ENCODE data around the gene PSMB8.
A peak's percentile ranks its signal among the peaks of the same experiment; 100 is the strongest.

PSMB8 gene

GRCh38 chr6:32827025-32827424 lies 16.8 kb downstream of the PSMB8 start:
- TF ChIP-seq EZH2phosphoT487 (IDR thresholded peaks at IDR 0.05; ENCODE audit: borderline replicate concordance, low read length) (no peak), CTCF (IDR thresholded peaks at IDR 0.05; ENCODE audit: low read depth, low read length, poor library complexity, severe bottlenecking) (no peak)
- Histone ChIP-seq H3K4me3 (ENCODE audit: low read length) (no peak overlapping the region), H3K27me3 (ENCODE audit: control insufficient read depth, low read length) (no peaks in the 10 kb centered on the region), H3K4me1 (ENCODE audit: control insufficient read depth, low read length) (peaks cover 1% of the 10 kb centered on the region), H3K4me2 (ENCODE audit: low read length) (no peak overlapping the region), H3K27ac (ENCODE audit: low read depth, low read length) (no peak overlapping the region), H4K20me1 (ENCODE audit: control insufficient read depth, insufficient read depth, low read depth, low read length) (no peaks in the 10 kb centered on the region), H3K9me2 (replicated peaks; ENCODE audit: control insufficient read depth, low read length) (no peaks in the 10 kb centered on the region), H3K79me2 (ENCODE audit: control insufficient read depth, low read length) (no peaks in the 10 kb centered on the region), H3K9me3 (ENCODE audit: control insufficient read depth, insufficient read depth, low read length) (no peaks in the 10 kb centered on the region), H3F3A (ENCODE audit: control insufficient read depth, insufficient read depth) (no peaks in the 10 kb centered on the region; the same call in 1 of the 2 replicates), H3K36me3 (ENCODE audit: control insufficient read depth, low read length) (peaks cover 37% of the 10 kb centered on the region)

- Histone ChIP-seq H3K27ac (ENCODE audit: low read depth, low read length) (no peak overlapping the region), H3K79me2 (ENCODE audit: control insufficient read depth, low read length) (no peaks in the 10 kb centered on the region), H3K9me3 (ENCODE audit: control insufficient read depth, insufficient read depth, low read length) (no peaks in the 10 kb centered on the region), H3K4me3 (ENCODE audit: low read length) (no peak overlapping the region), H4K20me1 (ENCODE audit: control insufficient read depth, insufficient read depth, low read depth, low read length) (no peaks in the 10 kb centered on the region), H3F3A (ENCODE audit: control insufficient read depth, insufficient read depth) (no peaks in the 10 kb centered on the region; the same call in 1 of the 2 replicates), H3K4me1 (ENCODE audit: control insufficient read depth, low read length) (peaks cover 12% of the 10 kb centered on the region), H3K36me3 (ENCODE audit: control insufficient read depth, low read length) (peaks cover 27% of the 10 kb centered on the region), H3K4me2 (ENCODE audit: low read length) (no peak overlapping the region), H3K27me3 (ENCODE audit: control insufficient read depth, low read length) (no peaks in the 10 kb centered on the region), H3K9me2 (replicated peaks; ENCODE audit: control insufficient read depth, low read length) (no peaks in the 10 kb centered on the region)
- peak; percentile 20 for TF ChIP-seq CTCF (IDR thresholded peaks at IDR 0.05; ENCODE audit: low read depth, low read length, poor library complexity, severe bottlenecking)
- no peak for TF ChIP-seq EZH2phosphoT487 (IDR thresholded peaks at IDR 0.05; ENCODE audit: borderline replicate concordance, low read length)
Observed at GRCh38 chr6:32825966-32826365, 17.9 kb downstream of the PSMB8 start.

GRCh38 chr6:32819729-32820128 lies 24.1 kb downstream of the PSMB8 start:
- H3K9me3 ChIP-seq (ENCODE audit: control insufficient read depth, insufficient read depth, low read length), result no peaks in the 10 kb centered on the region
- no peak overlapping the region for H3K27ac ChIP-seq (ENCODE audit: low read depth, low read length)
- peaks cover 9% of the 10 kb centered on the region for H3K79me2 ChIP-seq (ENCODE audit: control insufficient read depth, low read length)
- H3F3A ChIP-seq (ENCODE audit: control insufficient read depth, insufficient read depth), result peaks cover 19% of the 10 kb centered on the region
- TF ChIP-seq EZH2phosphoT487 (IDR thresholded peaks at IDR 0.05; ENCODE audit: borderline replicate concordance, low read length) (no peak), CTCF (IDR thresholded peaks at IDR 0.05; ENCODE audit: low read depth, low read length, poor library complexity, severe bottlenecking) (no peak)
- no peak overlapping the region for H3K4me2 ChIP-seq (ENCODE audit: low read length)
- H3K4me3 ChIP-seq (ENCODE audit: low read length), result no peak overlapping the region
- H3K9me2 ChIP-seq (replicated peaks; ENCODE audit: control insufficient read depth, low read length), result no peaks in the 10 kb centered on the region
- peaks cover 71% of the 10 kb centered on the region for H3K4me1 ChIP-seq (ENCODE audit: control insufficient read depth, low read length)
- peaks cover 15% of the 10 kb centered on the region for H3K36me3 ChIP-seq (ENCODE audit: control insufficient read depth, low read length)
- H3K27me3 ChIP-seq (ENCODE audit: control insufficient read depth, low read length), result no peaks in the 10 kb centered on the region
- H4K20me1 ChIP-seq (ENCODE audit: control insufficient read depth, insufficient read depth, low read depth, low read length), result no peaks in the 10 kb centered on the region

Data from DOHH2 (cell line).